Calu3 (cell line): ENCODE results near the gene SERGEF. TPM values are rescaled to one million over a fixed set of nuclear protein-coding genes. Genes with fewer than 3 reads are reported as not detected.

Source experiments
- BruUV-seq: library from RNA; stranded (reverse); fragments of 400-500 nt; replicated peaks from 2 replicates; lab custom pipeline; 2021; lab: Mats Ljungman, UMichigan
- CTCF ChIA-PET: fragments of 300-600 bp; sonication (Branson Sonifier 250); formaldehyde crosslinking; loops from one replicate; lab custom pipeline; 2022; ENCODE audit warnings: antibody characterized with exemption; lab: Charles Lee
- DNase-seq: peaks from one replicate; pipeline ENCODE4 v3.0.0; 2022
- H3K27ac Mint-ChIP-seq: one replicate; pipeline ENCODE4 v1.8.0; 2022; ENCODE audit warnings: mixed read lengths; ENCODE audit not compliant: unreplicated experiment
- H3K27me3 Mint-ChIP-seq: one replicate; pipeline ENCODE4 v1.8.0; 2022; ENCODE audit warnings: mixed read lengths; ENCODE audit not compliant: unreplicated experiment
- H3K36me3 Mint-ChIP-seq: one replicate; pipeline ENCODE4 v1.8.0; 2022; ENCODE audit warnings: mild to moderate bottlenecking, moderate library complexity, mixed read lengths; ENCODE audit not compliant: insufficient read depth, unreplicated experiment
- H3K4me1 Mint-ChIP-seq: one replicate; pipeline ENCODE4 v1.8.0; 2022; ENCODE audit warnings: mild to moderate bottlenecking, low read depth, mixed read lengths; ENCODE audit not compliant: unreplicated experiment
- H3K4me3 Mint-ChIP-seq: one replicate; pipeline ENCODE4 v1.8.0; 2022; ENCODE audit warnings: mild to moderate bottlenecking, low read depth, moderate library complexity, mixed read lengths; ENCODE audit not compliant: unreplicated experiment
- H3K9me3 Mint-ChIP-seq: one replicate; pipeline ENCODE4 v1.8.0; 2022; ENCODE audit warnings: low read depth, mixed read lengths; ENCODE audit not compliant: unreplicated experiment
- intact Hi-C: fragments of 100-400 bp; cut with micrococcal nuclease; formaldehyde crosslinking; loops from one replicate; pipeline ENCODE4 v1.10.0; 2022; ENCODE audit not compliant: unreplicated experiment
- total RNA-seq: library from RNA; stranded (reverse); gene quantifications from 2 replicates; pipeline ENCODE4 v1.2.3, GENCODE V29; 2022
- TF ChIP-seq, protein P1 (sequence below): fragments of 200-600 bp; IDR thresholded peaks from one replicate; pipeline ENCODE4 v1.8.0; 2022; ENCODE audit warnings: antibody characterized with exemption; ENCODE audit not compliant: unreplicated experiment

Gene SERGEF
- total RNA-seq, 1 experiment from 2014 or later: 28.1 TPM

DNA sequence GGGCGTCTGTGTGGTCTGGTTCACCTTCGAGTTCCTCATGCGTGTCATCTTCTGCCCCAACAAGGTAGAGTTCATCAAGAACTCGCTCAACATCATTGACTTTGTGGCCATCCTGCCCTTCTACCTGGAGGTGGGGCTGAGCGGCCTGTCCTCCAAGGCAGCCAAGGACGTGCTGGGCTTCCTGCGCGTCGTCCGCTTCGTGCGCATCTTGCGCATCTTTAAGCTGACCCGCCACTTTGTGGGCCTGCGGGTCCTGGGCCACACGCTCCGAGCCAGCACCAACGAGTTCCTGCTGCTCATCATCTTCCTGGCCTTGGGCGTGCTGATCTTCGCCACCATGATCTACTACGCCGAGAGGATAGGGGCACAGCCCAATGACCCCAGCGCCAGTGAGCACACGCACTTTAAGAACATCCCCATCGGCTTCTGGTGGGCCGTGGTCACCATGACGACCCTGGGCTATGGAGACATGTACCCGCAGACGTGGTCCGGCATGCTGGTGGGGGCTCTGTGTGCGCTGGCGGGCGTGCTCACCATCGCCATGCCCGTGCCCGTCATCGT lies 240.9 kb downstream of the SERGEF start:
- Mint-ChIP-seq H3K4me1 (no peaks in the 10 kb centered on the region), H3K9me3 (no peaks in the 10 kb centered on the region), H3K27me3 (peaks cover 93% of the 10 kb centered on the region), H3K36me3 (peaks cover 5% of the 10 kb centered on the region), H3K27ac (no peak overlapping the region), H3K4me3 (no peak overlapping the region)
- DNase-seq: no peak
- CTCF ChIA-PET: no interaction called here
- intact Hi-C loops: no loop called here
- BruUV-seq: no TSS peak
- TF ChIP-seq, protein P1, sequence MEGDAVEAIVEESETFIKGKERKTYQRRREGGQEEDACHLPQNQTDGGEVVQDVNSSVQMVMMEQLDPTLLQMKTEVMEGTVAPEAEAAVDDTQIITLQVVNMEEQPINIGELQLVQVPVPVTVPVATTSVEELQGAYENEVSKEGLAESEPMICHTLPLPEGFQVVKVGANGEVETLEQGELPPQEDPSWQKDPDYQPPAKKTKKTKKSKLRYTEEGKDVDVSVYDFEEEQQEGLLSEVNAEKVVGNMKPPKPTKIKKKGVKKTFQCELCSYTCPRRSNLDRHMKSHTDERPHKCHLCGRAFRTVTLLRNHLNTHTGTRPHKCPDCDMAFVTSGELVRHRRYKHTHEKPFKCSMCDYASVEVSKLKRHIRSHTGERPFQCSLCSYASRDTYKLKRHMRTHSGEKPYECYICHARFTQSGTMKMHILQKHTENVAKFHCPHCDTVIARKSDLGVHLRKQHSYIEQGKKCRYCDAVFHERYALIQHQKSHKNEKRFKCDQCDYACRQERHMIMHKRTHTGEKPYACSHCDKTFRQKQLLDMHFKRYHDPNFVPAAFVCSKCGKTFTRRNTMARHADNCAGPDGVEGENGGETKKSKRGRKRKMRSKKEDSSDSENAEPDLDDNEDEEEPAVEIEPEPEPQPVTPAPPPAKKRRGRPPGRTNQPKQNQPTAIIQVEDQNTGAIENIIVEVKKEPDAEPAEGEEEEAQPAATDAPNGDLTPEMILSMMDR: no peak

DNA sequence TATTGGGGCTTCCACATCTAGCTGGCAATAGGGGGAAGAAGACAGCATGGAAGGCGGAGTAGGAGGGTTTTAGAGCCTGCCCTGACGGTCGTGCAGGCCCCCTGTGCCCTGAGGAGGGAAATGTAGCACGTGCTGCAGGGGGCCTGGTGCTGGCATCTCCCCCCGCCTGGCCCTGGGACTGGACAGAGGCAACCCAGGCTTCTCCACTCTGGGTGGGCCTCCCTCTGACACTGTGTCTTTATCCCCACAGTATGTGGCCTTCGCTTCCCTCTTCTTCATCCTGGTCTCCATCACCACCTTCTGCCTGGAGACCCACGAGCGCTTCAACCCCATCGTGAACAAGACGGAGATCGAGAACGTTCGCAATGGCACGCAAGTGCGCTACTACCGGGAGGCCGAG lies 241.4 kb downstream of the SERGEF start:
- CTCF ChIA-PET: interaction anchor here (1.0 kb wide), 1 partner anchor 135 kb away, joined by 12 read pairs; no protein-coding TSS in a partner anchor
- BruUV-seq: no TSS peak
- no peak overlapping the region for H3K27ac Mint-ChIP-seq
- intact Hi-C loops: no loop called here
- H3K9me3 Mint-ChIP-seq: no peaks in the 10 kb centered on the region
- DNase-seq: no peak
- H3K36me3 Mint-ChIP-seq: peaks cover 5% of the 10 kb centered on the region
- H3K27me3 Mint-ChIP-seq: peaks cover 88% of the 10 kb centered on the region
- TF ChIP-seq, protein P1: no peak
- no peak overlapping the region for H3K4me3 Mint-ChIP-seq
- no peaks in the 10 kb centered on the region for H3K4me1 Mint-ChIP-seq

DNA sequence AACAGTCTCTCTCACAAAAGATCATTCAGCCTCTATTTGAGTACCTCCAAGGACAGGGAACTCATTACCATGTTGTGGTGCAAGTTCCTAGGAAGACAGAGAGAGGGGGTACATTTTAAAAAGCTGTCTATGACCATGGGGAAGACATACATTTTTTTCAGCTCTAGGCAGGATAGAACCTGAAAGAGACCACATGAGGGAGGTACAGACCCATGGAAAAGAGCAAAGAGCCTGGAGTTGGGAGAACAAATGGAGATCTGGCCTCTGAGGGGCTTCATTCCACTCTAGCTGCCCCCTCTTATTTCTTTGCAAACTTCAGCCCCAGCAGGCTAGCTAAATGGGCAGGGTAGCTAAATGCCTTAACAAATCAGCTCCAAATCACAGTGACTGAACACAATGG lies 241.9 kb downstream of the SERGEF start:
- Mint-ChIP-seq H3K36me3 (peaks cover 5% of the 10 kb centered on the region), H3K9me3 (no peaks in the 10 kb centered on the region), H3K4me1 (no peaks in the 10 kb centered on the region), H3K27me3 (peaks cover 83% of the 10 kb centered on the region), H3K4me3 (no peak overlapping the region), H3K27ac (no peak overlapping the region)
- intact Hi-C loops: no loop called here
- CTCF ChIA-PET: interaction anchor here (0.7 to 1.0 kb wide), 3 partner anchors 40 to 208 kb away, joined by 3 to 12 read pairs (median 3); no protein-coding TSS in a partner anchor
- BruUV-seq: no TSS peak
- TF ChIP-seq, protein P1: no peak
- no peak for DNase-seq

DNA sequence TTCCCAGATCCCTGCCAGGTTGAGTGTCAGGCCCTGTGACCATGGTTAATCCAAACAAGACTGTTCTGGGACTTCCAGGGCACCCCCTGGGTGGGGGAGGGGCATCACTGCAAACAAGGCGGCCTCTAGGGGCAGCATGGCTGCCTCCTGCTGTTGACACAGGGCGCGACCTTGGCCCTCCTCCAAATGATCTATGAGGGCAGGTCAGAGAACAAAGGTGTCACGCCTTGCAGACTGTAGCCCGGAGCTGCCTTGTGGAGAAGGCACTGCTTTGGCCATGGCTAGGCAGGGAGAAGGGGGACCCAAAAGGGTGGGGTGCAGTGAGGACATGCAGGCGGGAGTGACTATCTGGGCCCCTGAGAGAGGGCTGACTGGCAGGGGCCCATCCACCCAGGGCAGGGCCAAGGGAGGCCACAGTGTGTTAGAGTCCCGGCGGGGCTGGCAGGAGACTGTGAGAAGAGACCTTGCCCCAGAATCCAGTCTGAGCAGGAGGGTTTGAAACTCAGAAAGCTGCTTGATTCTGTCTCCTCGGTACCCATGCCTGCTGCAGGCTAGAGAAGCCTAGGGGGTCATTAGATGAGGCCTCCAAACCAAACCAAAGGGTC lies 242.7 kb downstream of the SERGEF start:
- DNase-seq: peak; percentile 43
- Mint-ChIP-seq H3K4me1 (no peaks in the 10 kb centered on the region), H3K27me3 (peaks cover 75% of the 10 kb centered on the region), H3K9me3 (no peaks in the 10 kb centered on the region), H3K4me3 (no peak overlapping the region), H3K36me3 (peaks cover 5% of the 10 kb centered on the region), H3K27ac (no peak overlapping the region)
- TF ChIP-seq, protein P1: no peak
- CTCF ChIA-PET: interaction anchor here (0.7 to 1.0 kb wide), 3 partner anchors 39 to 208 kb away, joined by 3 to 12 read pairs (median 3); no protein-coding TSS in a partner anchor
- intact Hi-C loops: no loop called here
- no TSS peak for BruUV-seq
